Measurements from ENCODE around the gene TLE7.

The TLE7 gene

DNA sequence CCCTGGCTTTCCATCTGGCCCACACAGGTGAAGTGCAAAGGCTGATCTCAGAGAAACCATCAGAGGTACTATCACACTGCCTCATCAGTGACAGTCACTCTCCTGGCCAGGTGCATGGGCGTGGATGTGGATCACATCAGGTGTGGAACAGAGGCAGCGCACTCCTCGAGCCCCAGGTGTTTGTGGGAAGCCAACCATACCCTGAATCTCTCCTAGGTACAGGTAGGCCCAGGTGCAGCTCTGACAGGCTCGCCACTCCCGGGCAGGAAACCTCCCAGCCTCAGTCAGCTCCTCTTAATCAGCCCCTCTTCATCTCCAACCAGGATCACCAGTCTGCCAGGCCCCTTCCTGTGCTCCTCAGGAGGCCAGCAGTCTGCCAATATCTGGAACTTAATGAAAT is 31.7 kb downstream of the TLE7 start:
- DNase-seq: no peak
- H3K4me1 ChIP-seq: peaks cover 0 to 3% (median 0%) of the 10 kb centered on the region in 4 donors
- H3K27ac ChIP-seq: no peak overlapping the region
- no peaks in the 10 kb centered on the region for H3K36me3 ChIP-seq
- intact Hi-C loops (cut with DNase I; ENCODE audit: low total_unique reads): loop anchor here (5.0 kb wide), 1 partner anchor 197 kb away; no protein-coding TSS in a partner anchor
- no peak overlapping the region for H3K4me3 ChIP-seq
- TF ChIP-seq, protein P1, sequence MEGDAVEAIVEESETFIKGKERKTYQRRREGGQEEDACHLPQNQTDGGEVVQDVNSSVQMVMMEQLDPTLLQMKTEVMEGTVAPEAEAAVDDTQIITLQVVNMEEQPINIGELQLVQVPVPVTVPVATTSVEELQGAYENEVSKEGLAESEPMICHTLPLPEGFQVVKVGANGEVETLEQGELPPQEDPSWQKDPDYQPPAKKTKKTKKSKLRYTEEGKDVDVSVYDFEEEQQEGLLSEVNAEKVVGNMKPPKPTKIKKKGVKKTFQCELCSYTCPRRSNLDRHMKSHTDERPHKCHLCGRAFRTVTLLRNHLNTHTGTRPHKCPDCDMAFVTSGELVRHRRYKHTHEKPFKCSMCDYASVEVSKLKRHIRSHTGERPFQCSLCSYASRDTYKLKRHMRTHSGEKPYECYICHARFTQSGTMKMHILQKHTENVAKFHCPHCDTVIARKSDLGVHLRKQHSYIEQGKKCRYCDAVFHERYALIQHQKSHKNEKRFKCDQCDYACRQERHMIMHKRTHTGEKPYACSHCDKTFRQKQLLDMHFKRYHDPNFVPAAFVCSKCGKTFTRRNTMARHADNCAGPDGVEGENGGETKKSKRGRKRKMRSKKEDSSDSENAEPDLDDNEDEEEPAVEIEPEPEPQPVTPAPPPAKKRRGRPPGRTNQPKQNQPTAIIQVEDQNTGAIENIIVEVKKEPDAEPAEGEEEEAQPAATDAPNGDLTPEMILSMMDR (IDR thresholded peaks at IDR 0.05): no peak
- H3K27me3 ChIP-seq: peaks cover 0 to 29% of the 10 kb centered on the region in 2 donors
- H3K9me3 ChIP-seq: no peaks in the 10 kb centered on the region

GRCh38 chr16:71409011-71409775 is 32.7 kb downstream of the TLE7 start:
- H3K4me1 ChIP-seq: peaks cover 0 to 3% (median 0%) of the 10 kb centered on the region in 4 donors
- H3K9me3 ChIP-seq: peaks cover 0 to 6% (median 0%) of the 10 kb centered on the region in 3 donors
- DNase-seq: no peak
- no peak overlapping the region for H3K4me3 ChIP-seq
- no peaks in the 10 kb centered on the region for H3K36me3 ChIP-seq
- TF ChIP-seq, protein P1 (IDR thresholded peaks at IDR 0.05): no peak
- H3K27me3 ChIP-seq: peaks cover 0 to 26% of the 10 kb centered on the region in 2 donors
- H3K27ac ChIP-seq: no peak overlapping the region
- intact Hi-C loops (cut with DNase I; ENCODE audit: low total_unique reads): no loop called here

- Histone ChIP-seq H3K27me3 (peaks cover 0 to 26% of the 10 kb centered on the region in 2 donors), H3K27ac (no peak overlapping the region)
These were observed 33.3 kb downstream of the TLE7 start for GRCh38 chr16:71408536-71408935.

GRCh38 chr16:71407731-71408130 is 34.1 kb downstream of the TLE7 start:
- intact Hi-C loops (cut with DNase I; ENCODE audit: low total_unique reads): no loop called here
- Histone ChIP-seq H3K4me3 (no peak overlapping the region), H3K9me3 (peaks cover 0 to 6% (median 0%) of the 10 kb centered on the region in 3 donors), H3K36me3 (no peaks in the 10 kb centered on the region), H3K4me1 (peaks cover 0 to 3% (median 0%) of the 10 kb centered on the region in 4 donors), H3K27ac (no peak overlapping the region), H3K27me3 (peaks cover 0 to 19% of the 10 kb centered on the region in 2 donors)
- TF ChIP-seq, protein P1 (IDR thresholded peaks at IDR 0.05): no peak
- no peak for DNase-seq

More at GRCh38 chr16:71408536-71408935, 33.3 kb downstream of the TLE7 start:
- DNase-seq: no peak
- H3K4me1 ChIP-seq: peaks cover 0 to 3% (median 0%) of the 10 kb centered on the region in 4 donors
- no peak overlapping the region for H3K4me3 ChIP-seq
- intact Hi-C loops (cut with DNase I; ENCODE audit: low total_unique reads): no loop called here
- H3K9me3 ChIP-seq: peaks cover 0 to 6% (median 0%) of the 10 kb centered on the region in 3 donors
- no peaks in the 10 kb centered on the region for H3K36me3 ChIP-seq
- TF ChIP-seq, protein P1 (IDR thresholded peaks at IDR 0.05): no peak

DNA sequence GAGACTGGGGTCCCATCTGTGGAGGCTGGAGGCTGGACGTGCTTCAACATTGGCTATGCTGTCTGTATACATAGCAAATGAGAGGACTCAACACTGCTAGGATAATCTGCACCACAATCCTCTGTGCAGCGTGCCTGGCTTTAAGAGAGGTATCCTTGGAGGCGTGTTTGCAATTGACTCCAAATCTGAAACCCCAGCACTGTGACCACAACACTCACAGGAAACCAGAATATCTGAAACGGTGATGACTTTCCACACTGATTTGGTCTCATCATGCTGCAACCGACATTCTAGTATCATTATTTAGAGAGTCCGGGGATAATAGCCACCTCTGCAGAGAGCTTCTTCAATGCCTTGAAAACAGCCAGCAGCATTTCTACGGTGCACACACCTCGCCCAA is 35.1 kb downstream of the TLE7 start:
- Histone ChIP-seq H3K4me1 (no peaks in the 10 kb centered on the region), H3K27me3 (peaks cover 0 to 15% of the 10 kb centered on the region in 2 donors), H3K9me3 (peaks cover 0 to 6% (median 0%) of the 10 kb centered on the region in 3 donors), H3K36me3 (no peaks in the 10 kb centered on the region), H3K27ac (no peak overlapping the region), H3K4me3 (no peak overlapping the region)
- intact Hi-C loops (cut with DNase I; ENCODE audit: low total_unique reads): no loop called here
- TF ChIP-seq, protein P1 (IDR thresholded peaks at IDR 0.05): no peak
- DNase-seq: no peak

All from tibial artery (tissue), 4 donors.